A549 (cell line): Measurements from ENCODE around the gene MRPS16.

ENCODE experiments used
- CHD2 ChIP-seq: fragments of 150-350 bp; IDR thresholded peaks from 2 replicates; pipeline ENCODE4 v1.6.1; 2014; ENCODE audit warnings: low read length; ENCODE audit not compliant: partially characterized antibody
- CTCF ChIP-seq: fragments of >200 bp; sonication (Bioruptor Twin); formaldehyde crosslinking; IDR thresholded peaks from 3 replicates; pipeline ENCODE4 v1.5.1; 2016
- EHF ChIP-seq: fragments of 250-450 bp; sonication (Bioruptor Pico); IDR thresholded peaks from 2 replicates; pipeline ENCODE4 v1.5.0; 2020; ENCODE audit warnings: mild to moderate bottlenecking
- EP300 ChIP-seq, 2 experiments: fragments of >200 bp; sonication (Bioruptor Twin); formaldehyde crosslinking; IDR thresholded peaks; 2 replicates in 1 of 2; 3 replicates in 1 of 2; pipeline ENCODE4 v1.6.1; 2016 to 2017
- HOXA7 ChIP-seq: fragments of 250-450 bp; sonication (Bioruptor Pico); IDR thresholded peaks from 2 replicates; pipeline ENCODE4 v1.5.0; 2020; ENCODE audit warnings: mild to moderate bottlenecking, moderate library complexity
- JUN ChIP-seq, 2 experiments: fragments of >200 bp; sonication (Bioruptor Twin); formaldehyde crosslinking; IDR thresholded peaks; 2 replicates in 1 of 2; 3 replicates in 1 of 2; pipeline ENCODE4 v1.6.1; 2016 to 2017
- NFE2L2 ChIP-seq: fragments of 150-350 bp; conservative IDR thresholded peaks from 2 replicates; pipeline ENCODE4 v1.6.1; 2014; ENCODE audit warnings: low read length
- PHF8 ChIP-seq: fragments of 200-600 bp; sonication (generic); IDR thresholded peaks from 2 replicates; pipeline ENCODE4 v1.6.1; 2016; ENCODE audit warnings: low read depth, mild to moderate bottlenecking, antibody characterized with exemption, moderate library complexity, borderline replicate concordance
- SMC3 ChIP-seq: fragments of >200 bp; sonication (Bioruptor Twin); formaldehyde crosslinking; IDR thresholded peaks from 3 replicates; pipeline ENCODE4 v1.6.1; 2018; ENCODE audit warnings: inconsistent platforms
- ZFP36 ChIP-seq: fragments of 450-650 bp; IDR thresholded peaks from 2 replicates; pipeline ENCODE4 v1.6.1; 2014; ENCODE audit warnings: borderline replicate concordance; ENCODE audit not compliant: partially characterized antibody

GRCh38 chr10:73205081-73205480, 47.4 kb downstream of the MRPS16 start:
- TF ChIP-seq ZFP36: no peak
- TF ChIP-seq EHF (CRISPR knock-in tag): no peak
- no peak for TF ChIP-seq PHF8
- no peak for TF ChIP-seq NFE2L2
- TF ChIP-seq CTCF: no peak
- TF ChIP-seq HOXA7 (CRISPR knock-in tag): no peak
- TF ChIP-seq SMC3: no peak
- TF ChIP-seq JUN (IDR thresholded peaks at IDR 0.05): no peak
- TF ChIP-seq CHD2: no peak
- no peak for TF ChIP-seq EP300 (IDR thresholded peaks at IDR 0.05)
